ENCODE measurements around the gene NUDCD3. TPM values are rescaled to one million over a fixed set of nuclear protein-coding genes. Genes with fewer than 3 reads are reported as not detected.

Gene NUDCD3
- total RNA-seq, 2 donors from 2014 or later = 20.4 to 20.8 TPM

DNA sequence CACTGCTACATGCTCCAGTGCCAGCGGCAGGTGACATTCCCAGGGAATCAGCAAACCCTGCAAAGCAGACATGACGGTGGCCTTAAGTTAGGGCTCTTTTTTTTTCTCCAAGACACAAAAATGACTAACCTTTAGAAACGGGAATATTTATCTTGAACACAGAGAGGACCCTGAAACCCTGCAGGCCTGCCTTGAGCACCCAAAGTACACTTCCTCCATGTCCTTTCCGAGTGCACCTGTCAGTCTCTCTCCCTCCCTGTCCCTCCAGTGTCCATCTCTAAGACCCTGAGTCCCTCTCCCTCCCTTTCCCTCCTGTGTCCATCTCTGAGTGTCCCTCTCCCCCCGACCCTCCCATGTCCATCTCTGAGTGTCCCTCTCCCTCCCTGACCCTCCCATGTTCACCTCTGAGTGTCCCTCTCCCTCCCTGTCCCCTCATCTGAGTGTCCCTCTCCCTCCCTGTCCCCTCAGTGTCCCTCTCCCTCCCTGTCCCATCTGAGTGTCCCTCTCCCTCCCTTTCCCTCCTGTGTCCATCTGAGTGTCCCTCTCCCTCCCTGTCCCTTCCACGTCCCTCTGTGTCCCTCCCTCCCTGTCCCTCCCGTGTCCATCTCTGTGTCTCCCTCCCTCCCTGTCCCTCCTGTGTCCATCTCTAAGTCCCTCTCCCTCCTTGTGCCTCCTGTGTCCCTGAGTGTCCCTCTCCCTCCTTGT is 113.9 kb downstream of the NUDCD3 start:
- H3K27me3 ChIP-seq = no peaks in the 10 kb centered on the region
- H3K4me3 ChIP-seq = no peak overlapping the region
- intact Hi-C loops (cut with DNase I) = no loop called here
- H3K4me1 ChIP-seq = no peaks in the 10 kb centered on the region
- WGBS, 2 donors = 23 to 33% methylated on average over 7 of the region's 7 CpGs
- H3K36me3 ChIP-seq (replicated peaks in 1 of 2; ENCODE audit: insufficient read depth in 1 of 2, low read depth in 2 of 2) = no peaks in the 10 kb centered on the region
- TF ChIP-seq POLR2A (IDR thresholded peaks at IDR 0.05) = no peak
- TF ChIP-seq, protein P1, sequence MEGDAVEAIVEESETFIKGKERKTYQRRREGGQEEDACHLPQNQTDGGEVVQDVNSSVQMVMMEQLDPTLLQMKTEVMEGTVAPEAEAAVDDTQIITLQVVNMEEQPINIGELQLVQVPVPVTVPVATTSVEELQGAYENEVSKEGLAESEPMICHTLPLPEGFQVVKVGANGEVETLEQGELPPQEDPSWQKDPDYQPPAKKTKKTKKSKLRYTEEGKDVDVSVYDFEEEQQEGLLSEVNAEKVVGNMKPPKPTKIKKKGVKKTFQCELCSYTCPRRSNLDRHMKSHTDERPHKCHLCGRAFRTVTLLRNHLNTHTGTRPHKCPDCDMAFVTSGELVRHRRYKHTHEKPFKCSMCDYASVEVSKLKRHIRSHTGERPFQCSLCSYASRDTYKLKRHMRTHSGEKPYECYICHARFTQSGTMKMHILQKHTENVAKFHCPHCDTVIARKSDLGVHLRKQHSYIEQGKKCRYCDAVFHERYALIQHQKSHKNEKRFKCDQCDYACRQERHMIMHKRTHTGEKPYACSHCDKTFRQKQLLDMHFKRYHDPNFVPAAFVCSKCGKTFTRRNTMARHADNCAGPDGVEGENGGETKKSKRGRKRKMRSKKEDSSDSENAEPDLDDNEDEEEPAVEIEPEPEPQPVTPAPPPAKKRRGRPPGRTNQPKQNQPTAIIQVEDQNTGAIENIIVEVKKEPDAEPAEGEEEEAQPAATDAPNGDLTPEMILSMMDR (IDR thresholded peaks at IDR 0.05) = no peak
- no peak overlapping the region for H3K27ac ChIP-seq
- no peak for DNase-seq
- ATAC-seq = no peak
- no peaks in the 10 kb centered on the region for H3K9me3 ChIP-seq

DNA sequence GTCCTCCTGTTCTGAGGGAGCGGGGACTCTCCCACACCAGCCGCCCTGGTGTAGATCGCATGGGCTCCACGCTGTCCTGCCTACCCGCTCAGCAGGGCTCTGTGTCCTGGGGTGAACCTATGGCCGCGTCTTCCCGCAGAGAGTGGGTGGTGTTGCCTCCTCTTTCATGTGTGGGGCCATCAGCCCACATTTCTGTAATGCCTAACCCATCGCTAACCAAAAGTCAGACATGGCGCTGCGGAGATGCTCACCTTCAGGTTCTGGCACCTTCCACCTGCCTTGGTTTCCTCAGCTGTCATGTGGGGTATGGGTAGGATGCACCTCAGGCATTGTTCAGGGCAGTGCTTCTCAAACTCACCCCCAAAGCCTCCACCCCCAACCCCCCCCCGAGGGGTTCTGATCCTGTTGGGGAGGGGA is 114.5 kb downstream of the NUDCD3 start:
- intact Hi-C loops (cut with DNase I) = no loop called here
- no peaks in the 10 kb centered on the region for H3K27me3 ChIP-seq
- DNase-seq = no peak
- WGBS, 2 donors = 76 to 83% methylated on average over 11 to 12 of the region's 12 CpGs
- H3K4me3 ChIP-seq = no peak overlapping the region
- no peaks in the 10 kb centered on the region for H3K9me3 ChIP-seq
- TF ChIP-seq, protein P1 (IDR thresholded peaks at IDR 0.05) = no peak
- no peak for TF ChIP-seq POLR2A (IDR thresholded peaks at IDR 0.05)
- H3K36me3 ChIP-seq (replicated peaks in 1 of 2; ENCODE audit: insufficient read depth in 1 of 2, low read depth in 2 of 2) = no peaks in the 10 kb centered on the region
- no peak overlapping the region for H3K27ac ChIP-seq
- H3K4me1 ChIP-seq = no peaks in the 10 kb centered on the region
- ATAC-seq = no peak

DNA sequence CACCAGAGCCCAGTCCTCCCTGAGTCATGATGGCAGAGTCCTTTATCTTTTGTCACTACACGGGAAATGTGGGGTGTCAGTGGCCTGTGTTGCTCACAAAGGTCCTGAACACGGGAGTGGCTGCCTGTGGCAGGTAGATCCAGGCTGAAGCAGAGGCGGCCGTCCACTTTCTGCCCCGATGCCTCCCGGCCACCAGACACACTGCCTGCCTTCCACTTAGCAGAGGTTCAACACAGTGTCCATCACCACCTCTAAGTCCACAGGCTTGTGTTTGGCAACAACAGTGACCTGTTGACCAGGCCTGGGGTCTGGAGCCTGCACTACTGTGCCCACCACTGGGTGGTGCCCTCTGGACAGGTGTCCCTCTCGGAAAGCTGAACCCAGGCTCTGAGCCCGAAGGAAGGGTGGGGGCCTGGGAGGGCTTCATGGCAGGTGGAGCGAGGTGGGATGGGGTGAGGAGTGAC is 115.2 kb downstream of the NUDCD3 start:
- Histone ChIP-seq H3K9me3 (no peaks in the 10 kb centered on the region), H3K27ac (no peak overlapping the region), H3K36me3 (replicated peaks in 1 of 2; ENCODE audit: insufficient read depth in 1 of 2, low read depth in 2 of 2) (no peaks in the 10 kb centered on the region), H3K4me3 (no peak overlapping the region), H3K4me1 (no peaks in the 10 kb centered on the region), H3K27me3 (no peaks in the 10 kb centered on the region)
- ATAC-seq (no peak), DNase-seq (peak in 1 of 4 donors; percentile 62)
- intact Hi-C loops (cut with DNase I) = no loop called here
- no peak for TF ChIP-seq POLR2A (IDR thresholded peaks at IDR 0.05)
- TF ChIP-seq, protein P1 (IDR thresholded peaks at IDR 0.05) = peak in 5 of 7 experiments; percentile 15 to 37 (median 23)
- 52% methylated on average over 9 of the region's 9 CpGs; no CpG with 5 or more reads in 1 of the 2 donors for WGBS, 2 donors

DNA sequence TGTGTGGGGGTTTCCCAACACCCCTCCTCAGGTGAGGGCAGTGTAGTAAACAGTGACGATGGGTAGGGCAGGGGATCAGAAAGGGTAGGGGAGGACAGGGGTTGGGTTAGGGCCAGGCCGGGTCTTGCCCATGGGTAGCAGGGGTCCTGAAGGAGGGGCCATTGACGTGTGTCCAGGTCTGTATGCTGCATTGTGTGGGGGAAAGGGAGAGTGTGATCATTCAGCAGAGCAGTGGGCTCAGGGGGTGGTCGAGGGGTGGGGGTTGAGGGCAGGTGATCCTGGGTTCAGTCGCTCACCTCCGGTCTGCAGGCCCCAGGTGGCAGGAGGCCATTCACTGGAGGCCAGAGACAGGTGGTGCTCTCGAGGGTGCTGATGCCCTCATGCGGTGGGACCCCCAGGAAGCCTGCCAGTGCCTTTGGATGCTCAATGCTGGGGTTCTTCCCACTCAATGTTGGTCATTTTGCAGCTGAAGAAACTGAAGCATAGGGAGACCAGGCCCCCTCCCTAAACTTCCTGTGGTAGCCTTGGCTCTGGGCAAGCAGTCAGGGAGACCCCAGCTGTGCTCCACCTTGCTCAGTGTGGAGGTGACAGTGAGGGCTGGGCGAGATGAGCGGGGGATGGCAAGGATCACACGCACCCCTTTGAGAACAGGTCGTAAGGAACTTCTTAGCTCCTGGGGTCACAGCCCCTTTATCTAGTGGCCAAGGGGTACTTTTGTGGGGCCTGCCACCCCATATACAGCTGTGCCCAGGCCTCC is 116.3 kb downstream of the NUDCD3 start:
- no peaks in the 10 kb centered on the region for H3K9me3 ChIP-seq
- TF ChIP-seq POLR2A (IDR thresholded peaks at IDR 0.05) = no peak
- TF ChIP-seq, protein P1 (IDR thresholded peaks at IDR 0.05) = no peak
- H3K36me3 ChIP-seq (replicated peaks in 1 of 2; ENCODE audit: insufficient read depth in 1 of 2, low read depth in 2 of 2) = no peaks in the 10 kb centered on the region
- WGBS, 2 donors = 52 to 61% methylated on average over 7 to 12 of the region's 12 CpGs
- ATAC-seq (no peak), DNase-seq (no peak)
- no peak overlapping the region for H3K27ac ChIP-seq
- no peaks in the 10 kb centered on the region for H3K27me3 ChIP-seq
- intact Hi-C loops (cut with DNase I) = no loop called here
- no peaks in the 10 kb centered on the region for H3K4me1 ChIP-seq
- no peak overlapping the region for H3K4me3 ChIP-seq
